Prostate gland (tissue), 2 donors: ENCODE results near the gene TCERG1L.
"Not testable (repeated sequence)": the region's sequence is repeated elsewhere in the genome, so short reads cannot be mapped to it uniquely, and the experiment has no call there.

Source experiments
- CTCF ChIP-seq, 4 experiments: fragments of 200-600 bp in 2 of 4; fragments of 450-650 bp in 2 of 4; sonication (generic) in 2 of 4; IDR thresholded peaks; 1 replicate in 3 of 4; 2 replicates in 1 of 4; pipeline ENCODE4 v1.5.1; 2016 to 2019; ENCODE audit warnings: antibody characterized with exemption in 4 of 4, mild to moderate bottlenecking in 2 of 4, moderate library complexity in 2 of 4
- POLR2A ChIP-seq: fragments of 450-650 bp; IDR thresholded peaks from one replicate; pipeline ENCODE4 v1.6.1; 2016; ENCODE audit warnings: antibody characterized with exemption, mild to moderate bottlenecking
- POLR2AphosphoS5 ChIP-seq: sonication (generic); formaldehyde crosslinking; IDR thresholded peaks from one replicate; pipeline ENCODE4 v1.6.1; 2017; ENCODE audit warnings: antibody characterized with exemption

GRCh38 chr10:131136336-131136735, 175.2 kb downstream of the TCERG1L start:
- TF ChIP-seq CTCF (IDR thresholded peaks at IDR 0.05); POLR2A; POLR2AphosphoS5: not testable (repeated sequence)
